A549 (cell line): ENCODE data around the gene CRELD1. TPM values are rescaled to one million over a fixed set of nuclear protein-coding genes. Genes with fewer than 3 reads are reported as not detected.

ENCODE experiments used
- ATAC-seq, 2 experiments: fragments of 200-7000 bp in 1 of 2; fragments of >200 bp in 1 of 2; cut with Nextera tagmentation in 1 of 2; cut with Tn5 transposase in 1 of 2; 3 replicates each; pipeline versions ENCODE4 v1.8.0 to v1.9.1; 2018 to 2020; ENCODE audit warnings: mild to moderate bottlenecking in 1 of 2, moderate library complexity in 1 of 2
- CTCF ChIA-PET: fragments of 300-600 bp; sonication (Branson Sonifier 250); formaldehyde crosslinking; extraction: SDS; loops from one replicate; lab custom pipeline; 2021; ENCODE audit warnings: antibody characterized with exemption, inconsistent platforms; lab: Yijun Ruan, JAX
- POLR2A ChIA-PET: fragments of 350-600 bp; formaldehyde crosslinking; extraction: SDS; loops from one replicate; lab custom pipeline; 2021; ENCODE audit warnings: antibody characterized with exemption, inconsistent platforms; lab: Yijun Ruan, JAX
- DNase-seq, 2 experiments: peaks; one replicate each; pipeline versions ENCODE4 v3.0.0 to v3.0.0-alpha.2; 2011 to 2016; ENCODE audit warnings: low read depth in 1 of 2, low spot score in 1 of 2
- FAIRE-seq: peaks from 2 replicates; lab custom pipeline; 2011; peaks lifted over from hg19 to GRCh38; lab: Jason Lieb, UNC
- H3K27ac ChIP-seq, 2 experiments: fragments of >200 bp; sonication (Bioruptor Twin); formaldehyde crosslinking; 3 replicates each; pipeline ENCODE4 v1.5.1; 2016 to 2017
- H3K4me1 ChIP-seq: fragments of >200 bp; sonication (Bioruptor Twin); formaldehyde crosslinking; 3 replicates; pipeline ENCODE4 v1.6.1; 2016
- H3K4me2 ChIP-seq: fragments of >200 bp; sonication (Bioruptor Twin); formaldehyde crosslinking; 3 replicates; pipeline ENCODE4 v1.6.1; 2016
- H3K4me3 ChIP-seq: fragments of >200 bp; sonication (Bioruptor Twin); formaldehyde crosslinking; 3 replicates; pipeline ENCODE4 v1.5.1; 2016
- H3K9me3 ChIP-seq: fragments of >200 bp; sonication (Bioruptor Twin); formaldehyde crosslinking; 3 replicates; pipeline ENCODE4 v1.6.1; 2016
- ATOH8 ChIP-seq: fragments of 250-450 bp; sonication (Bioruptor Pico); IDR thresholded peaks from 2 replicates; pipeline ENCODE4 v1.5.0; 2020; ENCODE audit warnings: low read depth, mild to moderate bottlenecking, moderate library complexity
- CBX8 ChIP-seq: fragments of 200-600 bp; sonication (generic); IDR thresholded peaks from 2 replicates; pipeline ENCODE4 v1.6.1; 2016
- CTCF ChIP-seq: fragments of >200 bp; sonication (Bioruptor Twin); formaldehyde crosslinking; IDR thresholded peaks from 3 replicates; pipeline ENCODE4 v1.5.1; 2016
- EHF ChIP-seq: fragments of 250-450 bp; sonication (Bioruptor Pico); IDR thresholded peaks from 2 replicates; pipeline ENCODE4 v1.5.0; 2020; ENCODE audit warnings: mild to moderate bottlenecking
- EHMT2 ChIP-seq: fragments of 200-600 bp; sonication (generic); IDR thresholded peaks from 2 replicates; pipeline ENCODE4 v1.6.1; 2016; ENCODE audit warnings: antibody characterized with exemption, low read depth, mild to moderate bottlenecking, moderate library complexity
- ESRRA ChIP-seq: fragments of 150-350 bp; IDR thresholded peaks from 2 replicates; pipeline ENCODE4 v1.6.1; 2014; ENCODE audit warnings: mild to moderate bottlenecking, low read length, borderline replicate concordance
- GATA3 ChIP-seq: IDR thresholded peaks from 2 replicates; pipeline ENCODE4 v1.6.1; 2012; ENCODE audit warnings: borderline replicate concordance
- HDAC2 ChIP-seq: fragments of 200-600 bp; sonication (generic); IDR thresholded peaks from 2 replicates; pipeline ENCODE4 v1.6.1; 2016
- HOXA7 ChIP-seq: fragments of 250-450 bp; sonication (Bioruptor Pico); IDR thresholded peaks from 2 replicates; pipeline ENCODE4 v1.5.0; 2020; ENCODE audit warnings: mild to moderate bottlenecking, moderate library complexity
- JUN ChIP-seq, 2 experiments: fragments of >200 bp; sonication (Bioruptor Twin); formaldehyde crosslinking; IDR thresholded peaks; 2 replicates in 1 of 2; 3 replicates in 1 of 2; pipeline ENCODE4 v1.6.1; 2016 to 2017
- JUNB ChIP-seq: fragments of >200 bp; sonication (Bioruptor Twin); formaldehyde crosslinking; IDR thresholded peaks from 2 replicates; pipeline ENCODE4 v1.6.1; 2016
- KDM5A ChIP-seq: fragments of 200-600 bp; sonication (generic); IDR thresholded peaks from 2 replicates; pipeline ENCODE4 v1.6.1; 2016; ENCODE audit warnings: antibody characterized with exemption, mild to moderate bottlenecking
- MAFK ChIP-seq: fragments of 450-650 bp; IDR thresholded peaks from 2 replicates; pipeline ENCODE4 v1.6.1; 2014; ENCODE audit not compliant: partially characterized antibody
- MAX ChIP-seq: IDR thresholded peaks from 2 replicates; pipeline ENCODE4 v1.6.1; 2012
- MAZ ChIP-seq: fragments of 150-350 bp; IDR thresholded peaks from 2 replicates; pipeline ENCODE4 v1.6.1; 2014; ENCODE audit warnings: antibody characterized with exemption, low read depth, low read length, borderline replicate concordance
- MYC ChIP-seq: IDR thresholded peaks from 2 replicates; pipeline ENCODE4 v1.6.1; 2012; ENCODE audit warnings: mild to moderate bottlenecking, inconsistent platforms, low read length, improper control_type of control experiment, borderline replicate concordance
- POLR2AphosphoS2 ChIP-seq: conservative IDR thresholded peaks from 2 replicates; pipeline ENCODE4 v1.6.1; 2012; ENCODE audit warnings: low read length, improper control_type of control experiment, inconsistent platforms
- RAD21 ChIP-seq, 2 experiments: fragments of >200 bp in 1 of 2; sonication (Bioruptor Twin) in 1 of 2; formaldehyde crosslinking in 1 of 2; IDR thresholded peaks in 1 of 2; conservative IDR thresholded peaks in 1 of 2; 2 replicates in 1 of 2; 3 replicates in 1 of 2; pipeline ENCODE4 v1.6.1; 2012 to 2018; ENCODE audit warnings: inconsistent platforms in 1 of 2
- RARB ChIP-seq: fragments of 250-450 bp; sonication (Bioruptor Pico); IDR thresholded peaks from 2 replicates; pipeline ENCODE4 v1.8.0; 2021; ENCODE audit warnings: mild to moderate bottlenecking, moderate library complexity
- RCOR1 ChIP-seq: fragments of 150-350 bp; IDR thresholded peaks from 2 replicates; pipeline ENCODE4 v1.6.1; 2014; ENCODE audit warnings: antibody characterized with exemption, low read length, low read depth
- REST ChIP-seq: fragments of 200-600 bp; sonication (generic); IDR thresholded peaks from 2 replicates; pipeline ENCODE4 v1.6.1; 2016; ENCODE audit warnings: antibody characterized with exemption, mild to moderate bottlenecking, moderate library complexity
- RNF2 ChIP-seq: fragments of 200-600 bp; sonication (generic); IDR thresholded peaks from 2 replicates; pipeline ENCODE4 v1.6.1; 2016; ENCODE audit warnings: low read depth, mild to moderate bottlenecking, antibody characterized with exemption, moderate library complexity, borderline replicate concordance
- TP53 ChIP-seq: fragments of 250-450 bp; sonication (Bioruptor Pico); IDR thresholded peaks from 2 replicates; pipeline ENCODE4 v1.5.0; 2021; ENCODE audit warnings: mild to moderate bottlenecking, moderate library complexity
- ZSCAN20 ChIP-seq: fragments of 250-450 bp; sonication (Bioruptor Pico); IDR thresholded peaks from 2 replicates; pipeline ENCODE4 v1.8.0; 2022; ENCODE audit warnings: mild to moderate bottlenecking, moderate library complexity
- WGBS: methylation state at CpG from one replicate; pipeline ENCODE4 v1.1.6; 2017; ENCODE audit errors: missing lambda C conversion rate; 5-methylcytosine and 5-hydroxymethylcytosine counted together
- polyA plus RNA-seq, 4 experiments: library from polyadenylated mRNA; depleted of rRNA in 3 of 4; stranded (reverse); fragments of >200 nt; fragmentation: RNase III in 1 of 4; extraction: RNeasy Plus Mini Kit Qiagen cat#74134 plus additional on column Dnase treatment in 1 of 4; gene quantifications; 2 replicates in 3 of 4; 3 replicates in 1 of 4; pipeline ENCODE4 v1.2.3, GENCODE V29; 2011 to 2017

CRELD1 gene
- polyA plus RNA-seq, 2 of the 4 experiments (the other 2 are of a cell fraction), result 11.1 to 13.9 TPM

GRCh38 chr3:9942164-9942563, 8.5 kb downstream of the CRELD1 start:
- CTCF ChIA-PET, result interaction anchor here (0.6 to 3.6 kb wide), 7 partner anchors 9 to 226 kb away, joined by 3 to 29 read pairs (median 3); partner anchors contain the start of gene CRELD1
- no peak overlapping the region for H3K4me2 ChIP-seq
- no peaks in the 10 kb centered on the region for H3K9me3 ChIP-seq
- no peak overlapping the region for H3K27ac ChIP-seq
- H3K4me3 ChIP-seq, result no peak overlapping the region
- FAIRE-seq (no peak), ATAC-seq (no peak), DNase-seq (no peak)
- POLR2A ChIA-PET, result interaction anchor here (1.6 kb wide), 1 partner anchor 9 kb away, joined by 10 read pairs; the partner anchor contains the start of gene CRELD1
- TF ChIP-seq TP53 (CRISPR knock-in tag), result no peak
- no peak for TF ChIP-seq CBX8
- TF ChIP-seq MYC, result no peak
- TF ChIP-seq GATA3, result no peak
- TF ChIP-seq POLR2AphosphoS2, result no peak
- no peak for TF ChIP-seq ZSCAN20 (CRISPR knock-in tag)
- no peak for TF ChIP-seq CTCF
- WGBS, result 85% methylated on average over 4 of the region's 4 CpGs
- H3K4me1 ChIP-seq, result 0 out of 3 replicates have a peak, but pooled peaks cover 3% of the 10 kb centered on the region

- no peaks in the 10 kb centered on the region for H3K9me3 ChIP-seq
- no peak overlapping the region for H3K27ac ChIP-seq
- ChIA-PET POLR2A (interaction anchor here (1.6 kb wide), 1 partner anchor 10 kb away, joined by 10 read pairs; the partner anchor contains the start of gene CRELD1), CTCF (interaction anchor here (0.7 to 3.6 kb wide), 5 partner anchors 8 to 344 kb away, joined by 3 to 29 read pairs (median 5); partner anchors contain the start of gene CRELD1)
- FAIRE-seq, result no peak
- TF ChIP-seq RARB (CRISPR knock-in tag), result no peak
- TF ChIP-seq RAD21 (conservative IDR thresholded peaks at IDR 0.05 in 1 of 2, IDR thresholded peaks at IDR 0.05 in 1 of 2), result no peak
- no peak for TF ChIP-seq CTCF
- TF ChIP-seq MAX, result no peak
- no peak for TF ChIP-seq HDAC2
- no peak for TF ChIP-seq RNF2
- H3K4me3 ChIP-seq, result no peak overlapping the region
- H3K4me2 ChIP-seq, result no peak overlapping the region
- H3K4me1 ChIP-seq, result peaks cover 7% of the 10 kb centered on the region; the same call in 1 of the 3 replicates
- no peak for ATAC-seq
- DNase-seq, result no peak
- WGBS, result 86% methylated on average over 11 of the region's 11 CpGs
Observed at GRCh38 chr3:9942934-9943690, 9.5 kb downstream of the CRELD1 start.

- Histone ChIP-seq H3K27ac (no peak overlapping the region), H3K4me1 (peaks cover 10% of the 10 kb centered on the region; the same call in 1 of the 3 replicates), H3K4me3 (no peak overlapping the region), H3K4me2 (no peak overlapping the region), H3K9me3 (no peaks in the 10 kb centered on the region)
- DNase-seq (no peak), ATAC-seq (no peak), FAIRE-seq (no peak)
- WGBS, result 96% methylated on average over 8 of the region's 11 CpGs
- POLR2A ChIA-PET, result interaction anchor here (1.3 kb wide), 1 partner anchor 11 kb away, joined by 4 read pairs; the partner anchor contains the start of gene CRELD1
- CTCF ChIA-PET, result interaction anchor here (1.6 to 3.6 kb wide), 2 partner anchors 9 to 11 kb away, joined by 5 to 29 read pairs; partner anchors contain the start of gene CRELD1
- no peak for TF ChIP-seq REST
- no peak for TF ChIP-seq EHF (CRISPR knock-in tag)
- no peak for TF ChIP-seq KDM5A
- TF ChIP-seq HOXA7 (CRISPR knock-in tag), result no peak
- no peak for TF ChIP-seq EHMT2
- no peak for TF ChIP-seq JUN (IDR thresholded peaks at IDR 0.05)
- no peak for TF ChIP-seq ATOH8 (CRISPR knock-in tag)
- no peak for TF ChIP-seq RAD21 (conservative IDR thresholded peaks at IDR 0.05 in 1 of 2, IDR thresholded peaks at IDR 0.05 in 1 of 2)
- no peak for TF ChIP-seq JUNB
- no peak for TF ChIP-seq ESRRA
- TF ChIP-seq RCOR1, result no peak
- TF ChIP-seq MAFK, result no peak
- no peak for TF ChIP-seq MAZ
Observed at GRCh38 chr3:9944271-9944670, 10.6 kb downstream of the CRELD1 start.
